ENCODE measurements around the gene SDHB. TPM values are rescaled to one million over a fixed set of nuclear protein-coding genes. Genes with fewer than 3 reads are reported as not detected.

Gene SDHB
- total RNA-seq, 2 donors from 2014 or later = 105 to 134 TPM

GRCh38 chr1:16989676-16990391, 64.0 kb downstream of the SDHB start:
- no peak overlapping the region for H3K27ac Mint-ChIP-seq
- ATAC-seq = no peak
- peaks cover 0 to 5% of the 10 kb centered on the region in 2 donors for H3K36me3 Mint-ChIP-seq
- H3K9me3 Mint-ChIP-seq = no peaks in the 10 kb centered on the region
- DNase-seq (ENCODE audit: low spot score in 2 of 2) = no peak

GRCh38 chr1:16988210-16988609, 65.6 kb downstream of the SDHB start:
- Mint-ChIP-seq H3K36me3 (peaks cover 0 to 5% of the 10 kb centered on the region in 2 donors), H3K9me3 (no peaks in the 10 kb centered on the region), H3K27ac (no peak overlapping the region)
- ATAC-seq (no peak), DNase-seq (ENCODE audit: low spot score in 2 of 2) (no peak)

DNA sequence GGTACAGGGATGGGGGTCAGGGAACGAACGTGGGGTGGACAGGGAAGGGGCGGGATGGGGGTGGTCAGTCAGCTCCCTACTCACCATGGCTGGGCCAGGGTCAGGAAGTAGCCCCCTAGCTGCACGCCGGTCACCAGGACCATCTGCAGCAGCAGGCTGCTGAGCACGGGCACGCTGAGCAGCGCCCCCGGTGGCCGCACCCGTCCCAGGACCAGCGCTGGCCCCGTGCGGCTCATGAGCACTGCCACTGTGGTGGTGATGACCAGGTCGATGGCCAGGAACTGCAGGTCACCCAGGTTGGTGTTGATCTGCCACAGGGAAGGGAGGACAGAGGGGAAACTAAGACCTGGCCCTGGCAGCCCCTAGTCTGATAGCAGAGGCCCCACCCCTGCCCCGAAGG, 66.9 kb downstream of the SDHB start:
- Mint-ChIP-seq H3K36me3 (peaks cover 0 to 5% of the 10 kb centered on the region in 2 donors), H3K27ac (no peak overlapping the region), H3K9me3 (no peaks in the 10 kb centered on the region)
- DNase-seq (ENCODE audit: low spot score in 2 of 2) = no peak
- ATAC-seq = peak in 1 of 2 donors; percentile 46

- Mint-ChIP-seq H3K36me3 (peaks cover 0 to 5% of the 10 kb centered on the region in 2 donors), H3K9me3 (no peaks in the 10 kb centered on the region), H3K27ac (no peak overlapping the region)
- no peak for DNase-seq (ENCODE audit: low spot score in 2 of 2)
- no peak for ATAC-seq
These were observed 67.3 kb downstream of the SDHB start for GRCh38 chr1:16986560-16986959.

GRCh38 chr1:16986113-16986512, 67.7 kb downstream of the SDHB start:
- Mint-ChIP-seq H3K9me3 (no peaks in the 10 kb centered on the region), H3K36me3 (peaks cover 0 to 10% of the 10 kb centered on the region in 2 donors), H3K27ac (no peak overlapping the region)
- DNase-seq (ENCODE audit: low spot score in 2 of 2) (no peak), ATAC-seq (no peak)

GRCh38 chr1:16984717-16985116, 69.1 kb downstream of the SDHB start:
- H3K27ac Mint-ChIP-seq = no peak overlapping the region
- no peaks in the 10 kb centered on the region for H3K9me3 Mint-ChIP-seq
- DNase-seq (ENCODE audit: low spot score in 2 of 2) (no peak), ATAC-seq (no peak)
- H3K36me3 Mint-ChIP-seq = peaks cover 0 to 11% of the 10 kb centered on the region in 2 donors

DNA sequence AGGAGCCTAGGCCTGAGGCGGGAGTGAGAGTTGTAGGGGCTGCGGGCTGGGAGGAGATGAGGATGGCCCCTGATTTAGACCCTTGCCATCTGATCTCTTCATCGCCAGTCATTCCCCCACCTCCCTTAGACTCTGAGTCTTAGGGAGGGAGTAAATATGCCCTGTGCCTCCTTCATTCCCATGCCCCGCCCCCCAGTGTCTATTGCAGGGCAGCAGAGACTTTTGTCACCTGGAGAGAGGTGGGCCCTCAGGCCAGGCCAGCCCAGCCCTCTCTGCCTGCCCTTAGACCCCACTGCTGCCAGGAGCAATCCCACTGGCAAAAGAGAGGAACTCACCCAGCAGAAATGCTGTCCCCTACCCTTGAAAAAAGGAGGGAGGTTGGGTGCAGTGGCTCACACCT, 70.2 kb downstream of the SDHB start:
- no peak overlapping the region for H3K27ac Mint-ChIP-seq
- no peaks in the 10 kb centered on the region for H3K9me3 Mint-ChIP-seq
- DNase-seq (ENCODE audit: low spot score in 2 of 2) (no peak), ATAC-seq (no peak)
- peaks cover 0 to 11% of the 10 kb centered on the region in 2 donors for H3K36me3 Mint-ChIP-seq

DNA sequence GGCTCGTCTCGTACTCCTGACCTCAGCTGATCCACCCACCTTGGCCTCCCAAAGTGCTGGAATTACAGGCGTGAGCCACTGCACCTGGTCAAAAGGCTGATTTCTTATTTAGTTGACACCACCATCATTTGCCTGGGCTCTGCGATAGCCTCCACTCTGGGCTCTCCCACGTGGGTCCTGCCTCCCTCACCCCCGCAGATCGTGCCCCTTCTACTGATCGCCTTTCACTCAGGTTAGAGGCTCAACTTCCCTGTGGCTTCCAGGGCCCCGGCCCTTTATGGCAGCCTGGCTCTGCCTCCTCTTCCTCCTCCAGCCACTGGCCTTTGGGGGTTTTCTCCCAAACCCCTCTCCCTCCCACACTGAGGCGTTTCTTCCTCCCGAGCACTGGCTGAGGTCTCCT, 70.9 kb downstream of the SDHB start:
- ATAC-seq = no peak
- H3K9me3 Mint-ChIP-seq = no peaks in the 10 kb centered on the region
- H3K27ac Mint-ChIP-seq = no peak overlapping the region

DNA sequence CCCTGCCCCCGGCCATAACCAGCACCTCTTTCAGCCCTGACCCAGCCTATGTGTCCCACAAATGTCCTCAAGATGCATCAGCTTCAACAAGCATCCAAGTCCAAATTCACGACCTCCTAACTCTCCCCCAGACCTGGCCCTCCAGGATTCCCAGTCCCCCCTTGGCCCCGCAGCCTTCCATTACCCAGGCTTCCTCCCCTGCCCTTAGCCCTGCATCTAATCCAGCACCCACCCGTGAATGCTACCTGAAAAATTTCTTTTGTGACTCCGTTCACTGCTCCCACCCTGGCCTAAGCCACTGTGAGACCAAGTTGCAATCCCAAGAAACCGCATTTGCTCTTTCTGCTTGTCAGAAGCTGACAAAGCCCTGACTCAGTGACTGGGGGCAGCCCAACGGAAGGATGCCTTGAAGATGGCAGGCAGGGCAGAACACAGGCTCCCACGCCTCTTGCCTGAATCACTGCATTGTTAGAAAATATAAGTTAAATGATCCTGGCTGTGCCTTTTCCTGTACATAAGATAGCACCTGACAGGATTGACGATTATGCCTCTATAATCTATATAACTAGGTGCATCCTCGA, 72.5 kb downstream of the SDHB start:
- ATAC-seq (no peak), DNase-seq (ENCODE audit: low spot score in 2 of 2) (no peak)
- H3K36me3 Mint-ChIP-seq = peaks cover 0 to 11% of the 10 kb centered on the region in 2 donors
- H3K9me3 Mint-ChIP-seq = no peaks in the 10 kb centered on the region
- H3K27ac Mint-ChIP-seq = peak overlapping the region in 1 of 2 donors; percentile 23

More for the DNA sequence above, 70.9 kb downstream of the SDHB start:
- no peak for DNase-seq (ENCODE audit: low spot score in 2 of 2)
- H3K36me3 Mint-ChIP-seq = peaks cover 0 to 11% of the 10 kb centered on the region in 2 donors

DNA sequence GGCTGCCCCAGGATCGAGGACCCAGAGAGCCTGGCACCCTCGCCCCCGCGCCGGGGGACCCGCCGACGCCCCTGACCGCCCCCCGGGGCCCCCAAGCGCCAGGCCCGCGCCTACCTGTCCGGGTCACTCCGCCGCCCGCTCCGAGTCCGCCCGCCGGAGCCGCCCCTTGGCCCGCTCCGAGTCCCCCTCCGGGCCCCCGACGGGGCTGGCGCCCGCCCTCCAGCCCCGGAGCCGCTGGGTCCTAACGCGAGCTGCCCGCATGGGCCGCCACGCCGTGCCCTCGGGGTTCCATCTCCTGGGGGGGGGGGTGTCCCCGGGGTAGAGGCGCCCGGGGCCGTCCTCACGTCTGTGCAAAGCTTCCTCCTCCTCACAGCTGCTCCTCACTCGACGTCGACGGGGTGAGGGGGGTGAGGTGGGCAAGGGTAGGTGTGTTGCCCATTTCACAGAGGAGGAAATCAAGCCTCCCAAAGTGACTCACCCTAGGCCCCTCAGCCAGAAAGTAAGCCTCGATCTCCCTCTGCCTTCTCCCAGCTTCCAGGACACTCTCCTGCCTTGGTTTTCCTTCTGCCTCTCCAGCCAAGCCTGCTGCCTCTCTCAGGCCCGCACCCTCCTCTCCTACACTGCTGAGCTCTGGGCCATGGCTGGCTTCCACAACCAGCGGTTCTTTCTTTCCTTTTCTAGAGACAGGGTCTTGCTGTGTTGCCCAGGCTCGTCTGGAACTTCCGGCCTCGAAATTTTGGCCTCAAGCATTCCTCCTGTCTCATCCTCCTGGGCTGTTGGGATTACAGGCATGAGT, 73.2 kb downstream of the SDHB start, which contains the start of gene MFAP2:
Gene MFAP2, minus strand, starts transcription at position 148 of the 796 bp plus-strand sequence. CDS start 2,347 bp downstream, outside the sequence.
- Mint-ChIP-seq H3K9me3 (no peaks in the 10 kb centered on the region), H3K36me3 (peaks cover 0 to 8% of the 10 kb centered on the region in 2 donors), H3K27ac (peak within 1 kb of the TSS in 1 of 2 donors; percentile 23)
- no peak for DNase-seq (ENCODE audit: low spot score in 2 of 2)
- peak in 1 of 2 donors; percentile 40 for ATAC-seq

GRCh38 chr1:16979475-16980327, 74.1 kb downstream of the SDHB start:
- DNase-seq (ENCODE audit: low spot score in 2 of 2) = no peak
- Mint-ChIP-seq H3K36me3 (peaks cover 0 to 6% of the 10 kb centered on the region in 2 donors), H3K9me3 (no peaks in the 10 kb centered on the region), H3K27ac (no peak overlapping the region)
- no peak for ATAC-seq

GRCh38 chr1:16978567-16979474, 75.0 kb downstream of the SDHB start:
- ATAC-seq (no peak), DNase-seq (ENCODE audit: low spot score in 2 of 2) (no peak)
- H3K9me3 Mint-ChIP-seq = no peaks in the 10 kb centered on the region
- H3K36me3 Mint-ChIP-seq = peaks cover 0 to 6% of the 10 kb centered on the region in 2 donors
- H3K27ac Mint-ChIP-seq = no peak overlapping the region

GRCh38 chr1:16978139-16978538, 75.7 kb downstream of the SDHB start:
- ATAC-seq = no peak

DNA sequence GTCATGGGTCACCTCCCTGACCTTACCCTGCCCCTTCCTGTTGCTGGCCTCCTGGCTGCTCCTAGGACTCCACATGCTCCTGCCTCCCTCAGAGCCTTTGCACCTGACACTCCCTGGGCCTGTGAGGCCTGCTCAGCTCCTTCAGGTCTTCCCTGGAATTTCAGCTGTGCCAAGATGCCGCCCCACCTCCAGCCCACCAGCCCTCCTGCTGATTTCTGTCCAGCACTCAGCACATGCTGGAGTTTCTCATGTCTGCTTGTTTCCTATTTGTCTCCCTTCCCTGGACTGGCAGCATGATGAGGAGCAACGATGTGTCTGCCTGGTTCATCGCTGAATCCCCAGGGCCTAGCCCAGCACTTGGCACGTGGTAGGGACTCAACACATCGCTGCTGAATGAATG, 76.5 kb downstream of the SDHB start:
- peaks cover 0 to 6% of the 10 kb centered on the region in 2 donors for H3K36me3 Mint-ChIP-seq
- DNase-seq (ENCODE audit: low spot score in 2 of 2) = no peak
- H3K27ac Mint-ChIP-seq = no peak overlapping the region
- H3K9me3 Mint-ChIP-seq = no peaks in the 10 kb centered on the region
- ATAC-seq = no peak

More at GRCh38 chr1:16978139-16978538, 75.7 kb downstream of the SDHB start:
- Mint-ChIP-seq H3K27ac (no peak overlapping the region), H3K36me3 (peaks cover 0 to 6% of the 10 kb centered on the region in 2 donors), H3K9me3 (no peaks in the 10 kb centered on the region)
- no peak for DNase-seq (ENCODE audit: low spot score in 2 of 2)

- Mint-ChIP-seq H3K36me3 (peaks cover 0 to 6% of the 10 kb centered on the region in 2 donors), H3K9me3 (no peaks in the 10 kb centered on the region), H3K27ac (no peak overlapping the region)
- DNase-seq (ENCODE audit: low spot score in 2 of 2) = no peak
- ATAC-seq = no peak
These were observed 76.9 kb downstream of the SDHB start for GRCh38 chr1:16976966-16977365.

Data from activated naive CD4-positive, alpha-beta T cell treated with anti-CD3 and anti-CD28 coated beads, Interleukin-2, amount 50 U/mL, for 72 hours (primary cell).